ENCODE measurements around the gene ZIC5.

The ZIC5 gene

GRCh38 chr13:99991828-99992775 lies 20.5 kb upstream of the ZIC5 start:
- no peaks in the 10 kb centered on the region for H3K36me3 ChIP-seq (ENCODE audit: control insufficient read depth, insufficient read depth, low read length)
- peaks cover 99% of the 10 kb centered on the region for H3K27me3 ChIP-seq (ENCODE audit: control insufficient read depth, insufficient read depth, low read length)
- no peaks in the 10 kb centered on the region for H3K9me3 ChIP-seq (ENCODE audit: control insufficient read depth, low read length)
- no peak overlapping the region for H3K9ac ChIP-seq (ENCODE audit: low read length)
- peaks cover 18% of the 10 kb centered on the region for H3K4me1 ChIP-seq (ENCODE audit: control insufficient read depth, insufficient read depth, low read length)
- H3K4me3 ChIP-seq (ENCODE audit: low read length), result no peak overlapping the region

- H3K36me3 ChIP-seq (ENCODE audit: control insufficient read depth, insufficient read depth, low read length), result no peaks in the 10 kb centered on the region
- H3K4me1 ChIP-seq (ENCODE audit: control insufficient read depth, insufficient read depth, low read length), result peaks cover 18% of the 10 kb centered on the region
- H3K4me3 ChIP-seq (ENCODE audit: low read length), result no peak overlapping the region
- H3K27me3 ChIP-seq (ENCODE audit: control insufficient read depth, insufficient read depth, low read length), result peaks cover 99% of the 10 kb centered on the region
- no peak overlapping the region for H3K9ac ChIP-seq (ENCODE audit: low read length)
- H3K9me3 ChIP-seq (ENCODE audit: control insufficient read depth, low read length), result no peaks in the 10 kb centered on the region
Measured at GRCh38 chr13:99991013-99991827, 19.7 kb upstream of the ZIC5 start.

GRCh38 chr13:99990126-99990977 lies 18.8 kb upstream of the ZIC5 start:
- no peak overlapping the region for H3K4me3 ChIP-seq (ENCODE audit: low read length)

GRCh38 chr13:99989276-99990125 lies 17.9 kb upstream of the ZIC5 start:
- Histone ChIP-seq H3K9ac (ENCODE audit: low read length) (no peak overlapping the region), H3K4me3 (ENCODE audit: low read length) (no peak overlapping the region), H3K36me3 (ENCODE audit: control insufficient read depth, insufficient read depth, low read length) (no peaks in the 10 kb centered on the region)

More at GRCh38 chr13:99990126-99990977, 18.8 kb upstream of the ZIC5 start:
- peaks cover 18% of the 10 kb centered on the region for H3K4me1 ChIP-seq (ENCODE audit: control insufficient read depth, insufficient read depth, low read length)
- no peaks in the 10 kb centered on the region for H3K9me3 ChIP-seq (ENCODE audit: control insufficient read depth, low read length)
- H3K36me3 ChIP-seq (ENCODE audit: control insufficient read depth, insufficient read depth, low read length), result no peaks in the 10 kb centered on the region
- no peak overlapping the region for H3K9ac ChIP-seq (ENCODE audit: low read length)
- peaks cover 95% of the 10 kb centered on the region for H3K27me3 ChIP-seq (ENCODE audit: control insufficient read depth, insufficient read depth, low read length)

GRCh38 chr13:99988529-99989275 lies 17.1 kb upstream of the ZIC5 start:
- no peak overlapping the region for H3K4me3 ChIP-seq (ENCODE audit: low read length)
- peaks cover 94% of the 10 kb centered on the region for H3K27me3 ChIP-seq (ENCODE audit: control insufficient read depth, insufficient read depth, low read length)
- H3K36me3 ChIP-seq (ENCODE audit: control insufficient read depth, insufficient read depth, low read length), result no peaks in the 10 kb centered on the region
- no peak overlapping the region for H3K9ac ChIP-seq (ENCODE audit: low read length)
- H3K9me3 ChIP-seq (ENCODE audit: control insufficient read depth, low read length), result no peaks in the 10 kb centered on the region
- H3K4me1 ChIP-seq (ENCODE audit: control insufficient read depth, insufficient read depth, low read length), result peaks cover 18% of the 10 kb centered on the region

More at GRCh38 chr13:99989276-99990125, 17.9 kb upstream of the ZIC5 start:
- H3K4me1 ChIP-seq (ENCODE audit: control insufficient read depth, insufficient read depth, low read length), result peaks cover 18% of the 10 kb centered on the region
- peaks cover 94% of the 10 kb centered on the region for H3K27me3 ChIP-seq (ENCODE audit: control insufficient read depth, insufficient read depth, low read length)
- H3K9me3 ChIP-seq (ENCODE audit: control insufficient read depth, low read length), result no peaks in the 10 kb centered on the region

GRCh38 chr13:99987154-99988019 lies 15.8 kb upstream of the ZIC5 start:
- H3K27me3 ChIP-seq (ENCODE audit: control insufficient read depth, insufficient read depth, low read length), result peaks cover 95% of the 10 kb centered on the region
- no peak overlapping the region for H3K4me3 ChIP-seq (ENCODE audit: low read length)
- peaks cover 19% of the 10 kb centered on the region for H3K4me1 ChIP-seq (ENCODE audit: control insufficient read depth, insufficient read depth, low read length)
- no peaks in the 10 kb centered on the region for H3K36me3 ChIP-seq (ENCODE audit: control insufficient read depth, insufficient read depth, low read length)
- H3K9ac ChIP-seq (ENCODE audit: low read length), result no peak overlapping the region
- no peaks in the 10 kb centered on the region for H3K9me3 ChIP-seq (ENCODE audit: control insufficient read depth, low read length)

- Histone ChIP-seq H3K4me3 (ENCODE audit: low read length) (no peak overlapping the region), H3K9me3 (ENCODE audit: control insufficient read depth, low read length) (no peaks in the 10 kb centered on the region), H3K27me3 (ENCODE audit: control insufficient read depth, insufficient read depth, low read length) (peaks cover 94% of the 10 kb centered on the region), H3K9ac (ENCODE audit: low read length) (no peak overlapping the region), H3K36me3 (ENCODE audit: control insufficient read depth, insufficient read depth, low read length) (no peaks in the 10 kb centered on the region), H3K4me1 (ENCODE audit: control insufficient read depth, insufficient read depth, low read length) (peaks cover 21% of the 10 kb centered on the region)
Measured at GRCh38 chr13:99986741-99987140, 15.2 kb upstream of the ZIC5 start.

- Histone ChIP-seq H3K9ac (ENCODE audit: low read length) (no peak overlapping the region), H3K27me3 (ENCODE audit: control insufficient read depth, insufficient read depth, low read length) (peaks cover 91% of the 10 kb centered on the region), H3K9me3 (ENCODE audit: control insufficient read depth, low read length) (no peaks in the 10 kb centered on the region), H3K4me1 (ENCODE audit: control insufficient read depth, insufficient read depth, low read length) (peaks cover 21% of the 10 kb centered on the region), H3K4me3 (ENCODE audit: low read length) (no peak overlapping the region), H3K36me3 (ENCODE audit: control insufficient read depth, insufficient read depth, low read length) (no peaks in the 10 kb centered on the region)
Measured at GRCh38 chr13:99985886-99986527, 14.4 kb upstream of the ZIC5 start.

GRCh38 chr13:99985241-99985874 lies 13.8 kb upstream of the ZIC5 start:
- peaks cover 85% of the 10 kb centered on the region for H3K27me3 ChIP-seq (ENCODE audit: control insufficient read depth, insufficient read depth, low read length)
- H3K4me3 ChIP-seq (ENCODE audit: low read length), result no peak overlapping the region
- H3K4me1 ChIP-seq (ENCODE audit: control insufficient read depth, insufficient read depth, low read length), result peaks cover 18% of the 10 kb centered on the region
- no peaks in the 10 kb centered on the region for H3K36me3 ChIP-seq (ENCODE audit: control insufficient read depth, insufficient read depth, low read length)
- H3K9ac ChIP-seq (ENCODE audit: low read length), result no peak overlapping the region
- H3K9me3 ChIP-seq (ENCODE audit: control insufficient read depth, low read length), result no peaks in the 10 kb centered on the region
